Body of pancreas (tissue), 4 donors: Measurements from ENCODE around the gene PSAPL1.

Experiments
- CTCF ChIP-seq, 7 experiments: fragments of 450-650 bp in 4 of 7; fragments of 200-600 bp in 3 of 7; sonication (generic) in 3 of 7; IDR thresholded peaks; one replicate each; pipeline ENCODE4 v1.5.1; 2016 to 2019; ENCODE audit warnings: antibody characterized with exemption in 7 of 7
- POLR2A ChIP-seq, 3 donors: fragments of 450-650 bp; IDR thresholded peaks; one replicate each; pipeline ENCODE4 v1.6.1; 2016; ENCODE audit warnings: antibody characterized with exemption in 3 of 3, mild to moderate bottlenecking in 2 of 3

GRCh38 chr4:7388627-7389026 is 46.1 kb downstream of the PSAPL1 start:
- TF ChIP-seq CTCF (IDR thresholded peaks at IDR 0.05) (no peak), POLR2A (IDR thresholded peaks at IDR 0.05) (no peak)
